Mesenteric fat pad (tissue), 1 donor: ENCODE data around the gene PIR. TPM values are rescaled to one million over a fixed set of nuclear protein-coding genes. Genes with fewer than 3 reads are reported as not detected.

ENCODE experiments used
- DNase-seq: peaks from one replicate; pipeline ENCODE4 v3.0.0-alpha.2; 2020; ENCODE audit warnings: low spot score
- total RNA-seq: library from RNA; stranded (reverse); fragmentation: NEBNext Ultra II Directional; extraction: Animal tissue kit (Norgen Biotek cat#: 25700); gene quantifications from one replicate; pipeline ENCODE4 v1.2.1, GENCODE V29; 2021
- donor health status: DM: yes; HTN: yes; CAD: no.

Gene PIR
- total RNA-seq, 1 donor from 2014 or later = 30.0 TPM

- DNase-seq = no peak
Observed at GRCh38 chrX:15418707-15419181, 74.4 kb downstream of the PIR start.

DNA sequence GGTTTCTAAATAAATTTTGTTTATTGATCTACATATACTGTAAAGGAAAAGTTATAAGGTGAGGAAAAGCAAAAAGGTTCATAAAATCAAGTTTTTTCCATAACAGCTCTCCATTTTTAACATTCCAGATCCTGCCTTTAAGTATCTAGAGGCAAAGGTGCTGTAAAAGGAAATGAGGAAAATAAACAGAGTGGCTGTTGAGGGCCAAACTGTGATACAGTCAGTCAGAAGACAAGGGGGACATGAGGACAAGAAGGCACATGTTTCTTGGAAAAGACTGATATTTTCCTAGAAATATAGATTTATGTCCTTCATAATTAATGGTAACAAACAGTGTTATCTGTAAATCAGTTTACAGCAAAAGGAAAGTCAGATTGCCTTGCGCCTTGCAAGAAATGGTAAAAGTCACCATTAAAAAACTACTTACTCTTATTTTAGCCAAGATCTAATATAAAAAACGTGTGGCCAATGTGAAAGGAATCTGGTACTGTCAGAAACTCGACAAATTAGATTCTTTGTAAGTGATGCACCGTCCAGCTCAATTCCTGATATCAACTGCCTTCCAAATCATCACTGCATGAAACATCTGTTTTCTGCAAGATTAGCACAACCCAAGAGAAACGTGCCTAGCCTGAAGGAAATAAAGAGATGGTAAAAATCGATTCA is 75.0 kb downstream of the PIR start:
- DNase-seq = no peak

DNA sequence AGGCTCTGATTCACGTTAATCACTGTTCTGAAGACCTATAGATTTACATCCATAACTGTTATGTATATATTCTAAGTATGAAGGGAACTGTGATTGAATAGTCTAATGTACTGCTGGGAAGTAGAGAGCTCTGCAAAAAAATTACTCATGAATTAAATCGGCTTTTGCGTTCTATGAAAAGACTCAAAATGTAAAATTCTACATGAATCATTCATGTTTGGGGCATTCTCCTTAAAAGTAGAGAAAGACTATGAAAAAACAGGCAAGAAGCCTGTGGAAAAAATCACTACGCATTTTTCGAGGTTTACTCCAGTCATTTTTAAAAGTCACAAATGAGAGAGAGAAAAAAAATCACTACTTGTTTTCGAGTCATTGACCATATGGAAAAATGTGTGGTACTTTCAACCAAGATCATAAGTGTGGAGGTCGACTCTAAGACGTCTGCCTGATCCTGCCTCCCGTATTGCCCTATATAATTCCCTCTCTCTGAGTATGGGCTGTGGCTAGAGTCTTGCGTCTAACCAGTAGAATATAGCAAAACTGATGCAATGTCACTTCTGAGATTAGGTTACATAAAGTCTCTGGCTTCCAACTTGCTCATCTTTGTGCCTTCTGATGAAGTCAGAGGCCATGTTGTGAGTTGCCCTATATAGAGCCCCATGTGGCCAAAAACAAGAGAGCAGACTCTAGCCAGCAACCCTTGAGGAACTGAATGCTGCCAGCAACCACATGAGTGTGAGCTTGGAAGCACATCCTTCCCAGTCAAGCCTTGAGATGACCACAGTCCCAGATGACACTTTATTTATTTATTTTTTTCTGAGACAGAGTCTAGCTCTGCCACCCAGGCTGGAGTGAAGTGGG is 76.8 kb downstream of the PIR start:
- DNase-seq = no peak

DNA sequence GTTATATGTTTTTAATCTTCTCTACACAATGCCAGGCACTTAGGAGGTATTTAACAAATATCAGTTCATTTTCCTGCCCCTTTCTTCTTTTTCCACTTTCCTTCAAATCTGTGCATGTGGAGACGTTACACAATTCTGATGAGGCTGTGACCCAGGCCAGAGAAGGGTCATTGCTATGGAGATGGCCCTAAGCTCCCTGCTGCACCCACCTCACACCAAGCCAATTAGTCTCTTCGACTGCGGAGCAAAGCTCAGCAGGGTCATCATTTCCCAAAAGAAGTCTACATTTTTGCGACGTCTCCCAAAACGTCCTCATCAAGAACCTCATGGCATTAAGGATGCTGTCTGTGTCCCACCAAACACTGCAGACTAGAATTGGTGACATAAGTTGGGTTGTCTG is 80.0 kb downstream of the PIR start:
- no peak for DNase-seq

GRCh38 chrX:15410947-15411346 is 82.2 kb downstream of the PIR start:
- no peak for DNase-seq

- DNase-seq = no peak
Observed at GRCh38 chrX:15410430-15410829, 82.7 kb downstream of the PIR start.

DNA sequence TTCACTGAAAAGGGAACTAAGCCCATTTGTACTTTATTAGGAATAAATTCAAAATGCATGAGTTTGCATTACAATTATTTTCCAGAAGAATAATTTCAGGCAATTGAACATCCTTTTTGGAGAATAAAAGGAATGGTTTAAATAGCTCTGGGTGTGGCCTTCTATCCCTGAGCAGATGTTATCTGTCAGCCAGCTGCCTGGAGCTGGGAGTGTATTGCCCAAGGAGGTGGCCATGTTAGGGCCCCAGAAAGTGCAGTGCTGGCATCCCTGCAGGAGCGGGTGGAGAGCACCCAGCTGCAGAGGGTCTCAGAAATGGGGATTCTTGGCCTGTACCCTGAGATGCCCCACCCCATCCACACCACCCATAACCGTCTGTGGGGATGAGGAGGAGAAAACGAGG is 87.3 kb downstream of the PIR start:
- no peak for DNase-seq

GRCh38 chrX:15404401-15405096 is 88.6 kb downstream of the PIR start:
- DNase-seq = no peak

- DNase-seq = no peak
Observed at GRCh38 chrX:15401378-15401777, 91.8 kb downstream of the PIR start.

DNA sequence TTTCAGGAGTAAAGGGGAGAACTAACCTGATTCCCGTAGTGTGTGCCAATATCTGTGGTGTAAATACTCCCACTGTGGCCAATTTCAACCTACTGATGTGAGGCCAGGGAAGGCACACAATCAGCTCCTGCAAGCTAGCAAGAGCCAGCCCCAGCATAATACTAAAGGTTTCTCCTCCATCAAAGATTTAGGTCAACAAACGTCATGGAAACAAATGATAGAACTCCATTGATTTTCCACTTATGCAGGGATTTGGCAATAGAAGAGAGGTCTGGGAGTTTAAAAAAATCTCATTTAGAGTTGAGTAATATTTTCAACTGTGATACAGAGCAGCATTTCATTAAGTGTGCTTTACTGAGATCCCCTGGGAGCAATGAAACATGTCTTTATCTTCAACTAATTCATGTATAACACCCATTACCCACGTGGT is 93.2 kb downstream of the PIR start:
- DNase-seq = no peak

DNA sequence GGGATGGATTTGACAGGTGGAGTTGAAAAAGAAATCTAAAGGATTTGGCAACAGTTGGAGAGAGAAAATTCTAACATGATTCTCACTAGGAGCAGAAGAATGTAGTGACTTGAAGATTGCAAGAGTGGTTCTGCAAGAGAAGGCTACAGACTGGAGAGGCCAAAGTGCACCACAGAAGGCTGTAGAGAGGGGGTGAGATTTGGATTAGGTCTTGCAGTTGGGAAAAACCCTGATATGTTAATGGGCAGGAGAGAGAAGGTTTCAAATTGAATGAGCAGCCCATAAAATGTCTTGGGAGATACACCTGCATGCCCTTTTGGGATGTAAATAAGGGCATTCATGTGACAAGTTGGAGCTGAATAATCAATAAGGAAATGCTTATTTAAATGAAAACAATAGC is 94.3 kb downstream of the PIR start:
- no peak for DNase-seq

DNA sequence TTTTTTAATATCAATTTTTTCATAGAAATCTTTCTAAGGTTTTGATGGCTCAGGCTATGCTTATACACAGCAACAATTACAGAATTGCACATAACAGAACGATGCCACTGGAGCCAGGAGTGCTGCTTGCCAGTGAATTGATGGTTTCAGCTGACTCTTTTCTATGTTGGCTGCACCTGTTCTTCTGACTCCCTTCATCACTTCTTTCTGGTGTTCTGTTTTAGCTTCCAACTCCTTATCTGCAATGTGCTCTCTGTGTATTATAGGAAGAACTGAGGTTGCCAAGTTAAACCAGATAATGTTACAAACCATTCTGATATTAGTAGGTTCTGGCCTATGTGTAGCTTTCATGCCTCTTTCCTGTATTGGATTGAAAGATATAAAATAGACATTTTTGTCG is 97.3 kb downstream of the PIR start:
- no peak for DNase-seq

DNA sequence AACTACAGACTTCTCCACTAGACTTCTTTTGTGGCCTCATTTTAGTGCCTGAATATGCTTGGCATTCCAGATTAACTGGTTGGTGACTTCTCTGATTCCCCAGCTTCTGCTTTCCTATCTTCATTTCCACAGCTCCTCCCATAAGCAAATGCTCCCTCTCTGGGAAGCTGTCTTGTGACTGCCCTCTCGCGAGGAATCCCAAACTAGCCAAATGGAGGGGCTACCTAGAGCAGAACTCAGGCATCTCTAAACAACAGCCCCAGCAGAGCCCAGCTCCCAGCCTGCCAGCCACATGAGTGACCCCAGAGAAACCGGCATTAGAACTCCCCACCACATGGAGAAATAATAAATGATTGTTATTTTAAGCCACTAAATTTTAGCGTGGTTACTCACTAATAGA is 101.3 kb downstream of the PIR start:
- DNase-seq = no peak

DNA sequence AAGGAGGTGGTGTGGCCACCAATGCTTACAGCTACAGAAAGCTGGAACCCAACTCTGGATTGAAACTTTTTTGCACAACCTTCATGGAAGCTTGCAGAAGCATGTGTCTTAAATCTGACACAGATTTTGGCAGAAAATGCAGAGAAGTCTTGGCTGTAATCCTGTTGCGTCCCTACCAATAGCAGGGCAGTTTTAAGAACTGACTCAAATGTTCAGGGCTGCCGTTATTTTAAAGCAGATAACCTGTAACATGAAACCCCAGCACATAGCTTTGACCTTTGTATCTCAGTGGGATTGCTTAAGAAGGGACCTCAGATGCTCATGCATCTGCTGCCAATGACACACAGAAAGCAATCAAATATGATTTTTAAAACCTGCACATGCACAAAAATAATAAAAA is 108.8 kb downstream of the PIR start, which contains the start of gene VEGFD:
Gene VEGFD, minus strand, starts transcription at position 110 of the 400 bp plus-strand sequence. CDS start 467 bp downstream, outside the sequence.
- no peak for DNase-seq

GRCh38 chrX:15382813-15383212 is 110.3 kb downstream of the PIR start:
- DNase-seq = no peak

- DNase-seq = no peak
Observed at GRCh38 chrX:15376956-15377355, 116.2 kb downstream of the PIR start.

GRCh38 chrX:15373976-15374375 is 119.2 kb downstream of the PIR start:
- no peak for DNase-seq

DNA sequence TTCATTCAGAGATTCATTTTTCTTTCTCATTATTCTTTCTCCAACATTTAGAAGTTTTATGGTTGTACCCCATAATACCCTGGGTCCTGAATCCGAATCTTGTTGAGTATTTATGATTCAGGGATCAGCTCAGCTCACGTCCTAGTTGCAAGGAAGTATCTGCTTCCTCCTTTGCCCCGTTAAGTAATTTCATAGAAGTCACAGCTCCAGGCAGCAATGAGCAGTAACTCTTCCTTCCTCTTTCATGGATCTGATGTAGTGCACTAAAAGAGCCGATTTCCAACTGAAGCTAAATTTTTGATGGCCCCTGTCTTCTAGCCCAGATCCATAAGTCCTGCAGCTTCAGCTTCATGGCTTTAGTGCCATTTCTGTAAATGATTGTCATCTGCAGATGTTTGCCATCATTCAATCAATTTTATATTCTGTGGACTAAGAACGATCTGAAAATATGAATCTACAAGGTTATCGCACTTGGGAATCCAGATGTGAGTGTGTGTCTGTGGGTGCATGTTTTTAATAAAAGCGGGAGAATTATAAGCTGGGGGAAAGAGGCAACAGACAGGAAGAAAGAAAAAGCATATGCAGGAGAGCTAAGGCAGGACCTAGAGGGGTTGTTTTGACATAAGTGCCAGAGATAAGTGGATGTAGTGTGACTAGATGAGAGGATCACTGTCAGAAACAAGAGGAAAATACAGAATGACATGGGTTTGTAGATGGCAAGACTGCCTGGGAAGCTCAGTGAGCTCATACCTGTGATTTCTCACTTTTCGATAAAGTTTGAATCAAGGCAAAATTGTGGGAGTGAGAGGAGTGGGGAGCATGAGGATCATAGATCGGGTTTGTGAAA is 126.4 kb downstream of the PIR start:
- no peak for DNase-seq

DNA sequence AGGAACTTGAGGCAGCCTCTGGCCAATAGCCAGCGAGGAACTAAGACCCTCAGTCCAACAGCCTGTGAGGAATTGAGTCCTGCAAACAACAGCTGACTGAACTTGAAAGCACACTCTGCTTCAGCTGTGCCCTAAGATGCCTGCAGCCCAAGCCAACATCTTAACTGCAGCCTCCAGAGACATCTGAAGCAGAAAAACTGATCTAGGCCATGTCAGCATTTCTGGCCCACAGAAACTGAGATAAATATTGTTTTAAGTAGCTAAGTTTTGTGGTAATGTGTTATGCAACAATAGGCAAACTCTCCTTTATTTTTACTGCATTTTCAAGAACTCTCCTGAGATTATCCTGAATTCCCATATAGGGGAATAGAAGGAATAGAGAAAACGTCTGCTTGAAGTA is 133.4 kb downstream of the PIR start:
- DNase-seq = no peak

DNA sequence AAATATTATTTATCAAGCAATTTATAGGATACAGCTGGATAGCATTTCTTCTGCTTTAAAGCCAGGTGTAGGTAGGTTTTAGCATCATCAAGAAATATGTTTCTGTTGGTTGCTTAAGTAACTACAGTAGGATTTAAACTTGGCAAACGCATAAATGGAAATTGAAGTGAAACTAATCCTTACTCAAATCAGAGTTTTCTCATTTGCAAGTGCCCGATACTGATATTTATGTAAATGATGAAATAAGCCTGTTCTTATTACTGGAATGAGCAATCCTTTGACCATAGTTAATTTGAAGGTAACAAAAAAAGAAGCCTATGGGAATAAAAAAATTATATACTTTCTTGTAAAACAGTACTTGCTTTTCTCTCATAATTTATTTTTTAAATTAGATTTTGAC is 134.6 kb downstream of the PIR start:
- no peak for DNase-seq

DNA sequence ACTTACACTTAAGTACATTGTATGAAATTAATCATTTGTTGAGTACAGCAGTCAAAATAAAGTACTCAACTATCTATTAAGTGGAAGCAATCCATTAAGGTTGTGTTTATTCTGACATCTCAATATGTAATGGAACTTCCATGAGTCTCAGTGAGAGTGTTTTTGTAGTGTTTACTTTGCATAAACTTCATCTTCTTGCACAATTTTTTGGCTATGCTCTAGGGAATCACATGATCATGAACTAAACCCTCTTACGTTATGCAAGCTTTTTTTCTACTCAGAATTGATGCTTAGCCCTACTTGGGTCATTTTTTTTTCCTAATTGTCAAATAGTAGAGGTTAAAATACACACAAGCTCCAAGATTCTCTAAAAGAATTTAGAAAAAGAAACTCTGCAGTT is 136.7 kb downstream of the PIR start:
- no peak for DNase-seq
